ENCODE measurements around the gene RHOF. TPM values are rescaled to one million over a fixed set of nuclear protein-coding genes. Genes with fewer than 3 reads are reported as not detected.

Gene RHOF
- total and polyA plus RNA-seq, 2 donors (not counting 1 experiment from before 2014, with no cell fraction given): 90.3 to 129 TPM

DNA sequence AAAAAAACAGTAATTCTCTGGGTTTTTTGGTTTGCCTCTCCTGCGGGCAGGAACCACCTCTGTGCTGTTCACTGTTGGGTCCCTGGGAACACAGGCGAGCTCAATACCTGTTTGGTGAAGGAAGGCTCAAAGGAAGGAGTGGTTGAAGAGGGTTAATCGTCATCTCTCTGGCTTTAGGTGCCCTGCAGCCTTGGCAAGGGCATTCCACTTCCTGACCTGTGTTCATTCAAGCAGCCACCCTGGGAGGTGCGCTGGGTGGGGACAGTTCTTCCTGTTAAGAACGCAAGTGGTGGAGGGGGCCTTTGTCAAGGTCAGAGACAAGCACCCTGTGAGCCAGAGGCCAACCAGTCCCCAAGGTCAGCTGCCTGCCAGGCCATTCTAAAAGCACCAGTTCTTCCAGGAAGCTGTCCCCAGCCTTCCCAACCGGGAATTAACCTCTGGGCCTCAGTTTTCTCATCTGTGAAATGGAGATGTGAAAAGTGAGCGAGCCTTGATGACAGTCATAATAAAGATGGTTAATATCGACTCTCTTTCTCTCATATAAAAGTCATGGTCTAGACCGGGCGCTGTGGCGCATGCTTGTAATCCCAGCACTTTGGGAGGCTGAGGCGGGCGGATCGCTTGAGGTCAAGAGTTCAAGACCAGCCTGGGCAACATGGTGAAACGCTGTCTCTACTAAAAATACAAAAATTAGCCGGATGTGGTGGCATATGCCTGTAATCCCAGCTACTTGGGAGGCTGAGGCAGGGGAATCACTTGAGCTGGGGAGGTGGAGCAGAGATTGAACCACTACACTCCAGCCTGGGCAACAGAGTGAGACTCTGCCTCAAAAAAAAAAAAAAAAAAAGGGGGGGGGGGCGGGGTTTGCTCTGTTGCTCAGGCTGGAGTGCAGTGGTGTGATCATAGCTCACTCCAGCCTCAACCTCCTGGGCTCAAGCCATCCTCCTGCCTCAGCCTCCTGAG is 6.1 kb downstream of the RHOF start:
- H3K9me3 Mint-ChIP-seq (ENCODE audit: insufficient read depth): no peaks in the 10 kb centered on the region
- 56% methylated on average over 8 of the region's 17 CpGs for WGBS (ENCODE audit: insufficient coverage)
- TF ChIP-seq, protein P1, sequence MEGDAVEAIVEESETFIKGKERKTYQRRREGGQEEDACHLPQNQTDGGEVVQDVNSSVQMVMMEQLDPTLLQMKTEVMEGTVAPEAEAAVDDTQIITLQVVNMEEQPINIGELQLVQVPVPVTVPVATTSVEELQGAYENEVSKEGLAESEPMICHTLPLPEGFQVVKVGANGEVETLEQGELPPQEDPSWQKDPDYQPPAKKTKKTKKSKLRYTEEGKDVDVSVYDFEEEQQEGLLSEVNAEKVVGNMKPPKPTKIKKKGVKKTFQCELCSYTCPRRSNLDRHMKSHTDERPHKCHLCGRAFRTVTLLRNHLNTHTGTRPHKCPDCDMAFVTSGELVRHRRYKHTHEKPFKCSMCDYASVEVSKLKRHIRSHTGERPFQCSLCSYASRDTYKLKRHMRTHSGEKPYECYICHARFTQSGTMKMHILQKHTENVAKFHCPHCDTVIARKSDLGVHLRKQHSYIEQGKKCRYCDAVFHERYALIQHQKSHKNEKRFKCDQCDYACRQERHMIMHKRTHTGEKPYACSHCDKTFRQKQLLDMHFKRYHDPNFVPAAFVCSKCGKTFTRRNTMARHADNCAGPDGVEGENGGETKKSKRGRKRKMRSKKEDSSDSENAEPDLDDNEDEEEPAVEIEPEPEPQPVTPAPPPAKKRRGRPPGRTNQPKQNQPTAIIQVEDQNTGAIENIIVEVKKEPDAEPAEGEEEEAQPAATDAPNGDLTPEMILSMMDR (IDR thresholded peaks at IDR 0.05): no peak
- TF ChIP-seq EZH2 (IDR thresholded peaks at IDR 0.05; ENCODE audit: borderline replicate concordance, insufficient read depth, low read depth, low read length, poor library complexity, severe bottlenecking): no peak
- peaks cover 97% of the 10 kb centered on the region for H3K79me2 ChIP-seq (ENCODE audit: control insufficient read depth, insufficient read depth, low read length)
- H3K27me3 ChIP-seq (replicated peaks in 1 of 4; ENCODE audit: control extremely low read depth in 1 of 4, control insufficient read depth in 3 of 4, insufficient read depth in 4 of 4, low read length in 3 of 4): no peaks in the 10 kb centered on the region
- H3K27me3 Mint-ChIP-seq: no peaks in the 10 kb centered on the region
- H3K4me2 ChIP-seq (replicated peaks; ENCODE audit: low read depth, low read length, poor library complexity, severe bottlenecking): peak overlapping the region; percentile 85
- H3K4me3 Mint-ChIP-seq: peak overlapping the region; percentile 88
- peaks cover 0 to 11% of the 10 kb centered on the region in 2 experiments for H3K36me3 ChIP-seq (replicated peaks in 1 of 2; ENCODE audit: control extremely low read depth in 1 of 2, control insufficient read depth in 1 of 2, extremely low read depth in 1 of 2, insufficient read depth in 2 of 2, low read length in 1 of 2)
- H3K4me1 ChIP-seq (ENCODE audit: control insufficient read depth in 2 of 2, insufficient read depth in 2 of 2, low read length in 2 of 2): peaks cover 87 to 98% of the 10 kb centered on the region in 2 donors
- CTCF ChIA-PET: interaction anchor here (32.7 to 33.5 kb wide), 2 partner anchors 0 to 15 kb away, joined by 1947 read pairs; partner anchors contain the start of genes RHOF and SETD1B
- POLR2A ChIA-PET: interaction anchor here (0.6 to 2.2 kb wide), 7 partner anchors 11 to 200 kb away, joined by 3 to 11 read pairs (median 5); no protein-coding TSS in a partner anchor
- H3K27ac Mint-ChIP-seq: peak overlapping the region; percentile 98
- H3K4me1 Mint-ChIP-seq: peaks cover 89% of the 10 kb centered on the region
- peak overlapping the region; percentile 49 for H3K9ac ChIP-seq (ENCODE audit: low read length)
- no peaks in the 10 kb centered on the region for H3K9me3 ChIP-seq (ENCODE audit: control extremely low read depth in 1 of 3, control insufficient read depth in 2 of 3, insufficient read depth in 1 of 3, low read length in 2 of 3)
- peak overlapping the region in 3 of 5 experiments; percentile 12 to 47 (median 21) for H3K4me3 ChIP-seq (ENCODE audit: control extremely low read depth in 1 of 5, extremely low read depth in 1 of 5, insufficient read depth in 1 of 5, low read depth in 2 of 5, low read length in 4 of 5)
- intact Hi-C loops (cut with micrococcal nuclease): no loop called here
- H3K27ac ChIP-seq (ENCODE audit: low read length in 2 of 2): peak overlapping the region; percentile 90 to 100
- no peak overlapping the region for H2AFZ ChIP-seq (ENCODE audit: insufficient read depth, low read depth, low read length, poor library complexity, severe bottlenecking)
- DNase-seq: peak; percentile 62
- H4K20me1 ChIP-seq (ENCODE audit: control insufficient read depth, insufficient read depth, low read length, poor library complexity, severe bottlenecking): peaks cover 1% of the 10 kb centered on the region
- no peak for ATAC-seq (ENCODE audit: low read depth)
